ENCODE results near the gene SDR39U1. TPM values are rescaled to one million over a fixed set of nuclear protein-coding genes. Genes with fewer than 3 reads are reported as not detected.

Gene SDR39U1
- total and polyA plus RNA-seq, 10 of the 15 experiments (the other 5 are each of a cell fraction or from before 2014, with no cell fraction given): 14.0 to 89.3 (median 42.2) TPM

DNA sequence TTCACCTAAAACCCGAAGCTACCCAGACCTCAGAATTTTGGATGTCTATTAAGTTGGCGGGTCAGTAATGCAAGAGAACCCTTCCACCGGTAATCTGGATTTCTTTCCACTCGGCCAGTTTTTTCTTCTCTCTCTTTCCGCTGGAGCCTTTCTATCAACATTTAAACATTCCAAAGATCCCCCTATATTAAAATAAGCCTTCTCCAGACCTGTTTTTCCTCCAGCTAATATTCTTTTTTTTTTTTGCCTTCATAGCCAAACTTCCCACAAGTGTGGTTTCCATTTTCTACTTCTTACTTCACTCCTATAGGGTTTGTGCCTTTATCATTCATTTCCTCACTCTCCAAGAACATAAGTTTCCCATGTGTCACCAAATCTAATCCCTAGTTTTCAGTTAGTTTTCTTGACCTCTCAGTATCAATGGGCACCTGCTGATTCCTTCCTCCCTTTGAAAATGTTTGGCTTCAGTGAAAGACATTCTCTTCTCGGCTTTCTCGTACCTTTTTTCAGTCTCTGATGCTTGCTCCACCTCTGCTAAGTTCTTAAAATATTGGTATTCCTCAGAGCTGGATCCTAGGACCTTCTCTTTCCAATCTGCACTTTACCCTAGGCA, 583 bp upstream of the SDR39U1 start (continued):
- TF ChIP-seq, protein P1, sequence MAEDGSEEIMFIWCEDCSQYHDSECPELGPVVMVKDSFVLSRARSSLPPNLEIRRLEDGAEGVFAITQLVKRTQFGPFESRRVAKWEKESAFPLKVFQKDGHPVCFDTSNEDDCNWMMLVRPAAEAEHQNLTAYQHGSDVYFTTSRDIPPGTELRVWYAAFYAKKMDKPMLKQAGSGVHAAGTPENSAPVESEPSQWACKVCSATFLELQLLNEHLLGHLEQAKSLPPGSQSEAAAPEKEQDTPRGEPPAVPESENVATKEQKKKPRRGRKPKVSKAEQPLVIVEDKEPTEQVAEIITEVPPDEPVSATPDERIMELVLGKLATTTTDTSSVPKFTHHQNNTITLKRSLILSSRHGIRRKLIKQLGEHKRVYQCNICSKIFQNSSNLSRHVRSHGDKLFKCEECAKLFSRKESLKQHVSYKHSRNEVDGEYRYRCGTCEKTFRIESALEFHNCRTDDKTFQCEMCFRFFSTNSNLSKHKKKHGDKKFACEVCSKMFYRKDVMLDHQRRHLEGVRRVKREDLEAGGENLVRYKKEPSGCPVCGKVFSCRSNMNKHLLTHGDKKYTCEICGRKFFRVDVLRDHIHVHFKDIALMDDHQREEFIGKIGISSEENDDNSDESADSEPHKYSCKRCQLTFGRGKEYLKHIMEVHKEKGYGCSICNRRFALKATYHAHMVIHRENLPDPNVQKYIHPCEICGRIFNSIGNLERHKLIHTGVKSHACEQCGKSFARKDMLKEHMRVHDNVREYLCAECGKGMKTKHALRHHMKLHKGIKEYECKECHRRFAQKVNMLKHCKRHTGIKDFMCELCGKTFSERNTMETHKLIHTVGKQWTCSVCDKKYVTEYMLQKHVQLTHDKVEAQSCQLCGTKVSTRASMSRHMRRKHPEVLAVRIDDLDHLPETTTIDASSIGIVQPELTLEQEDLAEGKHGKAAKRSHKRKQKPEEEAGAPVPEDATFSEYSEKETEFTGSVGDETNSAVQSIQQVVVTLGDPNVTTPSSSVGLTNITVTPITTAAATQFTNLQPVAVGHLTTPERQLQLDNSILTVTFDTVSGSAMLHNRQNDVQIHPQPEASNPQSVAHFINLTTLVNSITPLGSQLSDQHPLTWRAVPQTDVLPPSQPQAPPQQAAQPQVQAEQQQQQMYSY (CRISPR knock-in tag; IDR thresholded peaks at IDR 0.05): no peak
- no peak for TF ChIP-seq STAT3 (IDR thresholded peaks at IDR 0.05; ENCODE audit: low read depth, low read length)
- TF ChIP-seq ZNF384 (IDR thresholded peaks at IDR 0.05; ENCODE audit: borderline replicate concordance, low read depth, low read length): no peak
- no peak; the same call in 1 of the 2 replicates for TF ChIP-seq PML (IDR thresholded peaks at IDR 0.05; ENCODE audit: low read length)
- TF ChIP-seq TAF1 (IDR thresholded peaks at IDR 0.05; ENCODE audit: borderline replicate concordance, low read depth, low read length): 0 out of 2 replicates have a peak, but pooled peaks have one; percentile 37
- TF ChIP-seq EED (IDR thresholded peaks at IDR 0.05; ENCODE audit: low read depth): no peak
- TF ChIP-seq, protein P2, sequence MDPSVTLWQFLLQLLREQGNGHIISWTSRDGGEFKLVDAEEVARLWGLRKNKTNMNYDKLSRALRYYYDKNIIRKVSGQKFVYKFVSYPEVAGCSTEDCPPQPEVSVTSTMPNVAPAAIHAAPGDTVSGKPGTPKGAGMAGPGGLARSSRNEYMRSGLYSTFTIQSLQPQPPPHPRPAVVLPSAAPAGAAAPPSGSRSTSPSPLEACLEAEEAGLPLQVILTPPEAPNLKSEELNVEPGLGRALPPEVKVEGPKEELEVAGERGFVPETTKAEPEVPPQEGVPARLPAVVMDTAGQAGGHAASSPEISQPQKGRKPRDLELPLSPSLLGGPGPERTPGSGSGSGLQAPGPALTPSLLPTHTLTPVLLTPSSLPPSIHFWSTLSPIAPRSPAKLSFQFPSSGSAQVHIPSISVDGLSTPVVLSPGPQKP (IDR thresholded peaks at IDR 0.05; ENCODE audit: low read depth, low read length): no peak
- TF ChIP-seq RAD51 (IDR thresholded peaks at IDR 0.05): peak; percentile 2; the same call in 1 of the 2 replicates
- TF ChIP-seq, protein P3, sequence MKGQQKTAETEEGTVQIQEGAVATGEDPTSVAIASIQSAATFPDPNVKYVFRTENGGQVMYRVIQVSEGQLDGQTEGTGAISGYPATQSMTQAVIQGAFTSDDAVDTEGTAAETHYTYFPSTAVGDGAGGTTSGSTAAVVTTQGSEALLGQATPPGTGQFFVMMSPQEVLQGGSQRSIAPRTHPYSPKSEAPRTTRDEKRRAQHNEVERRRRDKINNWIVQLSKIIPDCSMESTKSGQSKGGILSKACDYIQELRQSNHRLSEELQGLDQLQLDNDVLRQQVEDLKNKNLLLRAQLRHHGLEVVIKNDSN (IDR thresholded peaks at IDR 0.05; ENCODE audit: borderline replicate concordance, extremely low read length, insufficient read depth, low read depth, low read length): no peak
- TF ChIP-seq, protein P4, sequence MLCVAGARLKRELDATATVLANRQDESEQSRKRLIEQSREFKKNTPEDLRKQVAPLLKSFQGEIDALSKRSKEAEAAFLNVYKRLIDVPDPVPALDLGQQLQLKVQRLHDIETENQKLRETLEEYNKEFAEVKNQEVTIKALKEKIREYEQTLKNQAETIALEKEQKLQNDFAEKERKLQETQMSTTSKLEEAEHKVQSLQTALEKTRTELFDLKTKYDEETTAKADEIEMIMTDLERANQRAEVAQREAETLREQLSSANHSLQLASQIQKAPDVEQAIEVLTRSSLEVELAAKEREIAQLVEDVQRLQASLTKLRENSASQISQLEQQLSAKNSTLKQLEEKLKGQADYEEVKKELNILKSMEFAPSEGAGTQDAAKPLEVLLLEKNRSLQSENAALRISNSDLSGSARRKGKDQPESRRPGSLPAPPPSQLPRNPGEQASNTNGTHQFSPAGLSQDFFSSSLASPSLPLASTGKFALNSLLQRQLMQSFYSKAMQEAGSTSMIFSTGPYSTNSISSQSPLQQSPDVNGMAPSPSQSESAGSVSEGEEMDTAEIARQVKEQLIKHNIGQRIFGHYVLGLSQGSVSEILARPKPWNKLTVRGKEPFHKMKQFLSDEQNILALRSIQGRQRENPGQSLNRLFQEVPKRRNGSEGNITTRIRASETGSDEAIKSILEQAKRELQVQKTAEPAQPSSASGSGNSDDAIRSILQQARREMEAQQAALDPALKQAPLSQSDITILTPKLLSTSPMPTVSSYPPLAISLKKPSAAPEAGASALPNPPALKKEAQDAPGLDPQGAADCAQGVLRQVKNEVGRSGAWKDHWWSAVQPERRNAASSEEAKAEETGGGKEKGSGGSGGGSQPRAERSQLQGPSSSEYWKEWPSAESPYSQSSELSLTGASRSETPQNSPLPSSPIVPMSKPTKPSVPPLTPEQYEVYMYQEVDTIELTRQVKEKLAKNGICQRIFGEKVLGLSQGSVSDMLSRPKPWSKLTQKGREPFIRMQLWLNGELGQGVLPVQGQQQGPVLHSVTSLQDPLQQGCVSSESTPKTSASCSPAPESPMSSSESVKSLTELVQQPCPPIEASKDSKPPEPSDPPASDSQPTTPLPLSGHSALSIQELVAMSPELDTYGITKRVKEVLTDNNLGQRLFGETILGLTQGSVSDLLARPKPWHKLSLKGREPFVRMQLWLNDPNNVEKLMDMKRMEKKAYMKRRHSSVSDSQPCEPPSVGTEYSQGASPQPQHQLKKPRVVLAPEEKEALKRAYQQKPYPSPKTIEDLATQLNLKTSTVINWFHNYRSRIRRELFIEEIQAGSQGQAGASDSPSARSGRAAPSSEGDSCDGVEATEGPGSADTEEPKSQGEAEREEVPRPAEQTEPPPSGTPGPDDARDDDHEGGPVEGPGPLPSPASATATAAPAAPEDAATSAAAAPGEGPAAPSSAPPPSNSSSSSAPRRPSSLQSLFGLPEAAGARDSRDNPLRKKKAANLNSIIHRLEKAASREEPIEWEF (IDR thresholded peaks at IDR 0.05; ENCODE audit: insufficient replicate concordance, low read depth, low read length): no peak
- no peak for TF ChIP-seq MEF2A (IDR thresholded peaks at IDR 0.05; ENCODE audit: insufficient read depth, low read depth, low read length)
- TF ChIP-seq, protein P5, sequence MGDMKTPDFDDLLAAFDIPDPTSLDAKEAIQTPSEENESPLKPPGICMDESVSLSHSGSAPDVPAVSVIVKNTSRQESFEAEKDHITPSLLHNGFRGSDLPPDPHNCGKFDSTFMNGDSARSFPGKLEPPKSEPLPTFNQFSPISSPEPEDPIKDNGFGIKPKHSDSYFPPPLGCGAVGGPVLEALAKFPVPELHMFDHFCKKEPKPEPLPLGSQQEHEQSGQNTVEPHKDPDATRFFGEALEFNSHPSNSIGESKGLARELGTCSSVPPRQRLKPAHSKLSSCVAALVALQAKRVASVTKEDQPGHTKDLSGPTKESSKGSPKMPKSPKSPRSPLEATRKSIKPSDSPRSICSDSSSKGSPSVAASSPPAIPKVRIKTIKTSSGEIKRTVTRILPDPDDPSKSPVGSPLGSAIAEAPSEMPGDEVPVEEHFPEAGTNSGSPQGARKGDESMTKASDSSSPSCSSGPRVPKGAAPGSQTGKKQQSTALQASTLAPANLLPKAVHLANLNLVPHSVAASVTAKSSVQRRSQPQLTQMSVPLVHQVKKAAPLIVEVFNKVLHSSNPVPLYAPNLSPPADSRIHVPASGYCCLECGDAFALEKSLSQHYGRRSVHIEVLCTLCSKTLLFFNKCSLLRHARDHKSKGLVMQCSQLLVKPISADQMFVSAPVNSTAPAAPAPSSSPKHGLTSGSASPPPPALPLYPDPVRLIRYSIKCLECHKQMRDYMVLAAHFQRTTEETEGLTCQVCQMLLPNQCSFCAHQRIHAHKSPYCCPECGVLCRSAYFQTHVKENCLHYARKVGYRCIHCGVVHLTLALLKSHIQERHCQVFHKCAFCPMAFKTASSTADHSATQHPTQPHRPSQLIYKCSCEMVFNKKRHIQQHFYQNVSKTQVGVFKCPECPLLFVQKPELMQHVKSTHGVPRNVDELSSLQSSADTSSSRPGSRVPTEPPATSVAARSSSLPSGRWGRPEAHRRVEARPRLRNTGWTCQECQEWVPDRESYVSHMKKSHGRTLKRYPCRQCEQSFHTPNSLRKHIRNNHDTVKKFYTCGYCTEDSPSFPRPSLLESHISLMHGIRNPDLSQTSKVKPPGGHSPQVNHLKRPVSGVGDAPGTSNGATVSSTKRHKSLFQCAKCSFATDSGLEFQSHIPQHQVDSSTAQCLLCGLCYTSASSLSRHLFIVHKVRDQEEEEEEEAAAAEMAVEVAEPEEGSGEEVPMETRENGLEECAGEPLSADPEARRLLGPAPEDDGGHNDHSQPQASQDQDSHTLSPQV (IDR thresholded peaks at IDR 0.05): no peak
- TF ChIP-seq SREBF2 (IDR thresholded peaks at IDR 0.05; ENCODE audit: low read length): no peak
